GM12874 (cell line): ENCODE measurements around the gene PLA2G7.

ENCODE experiments used
- CTCF ChIP-seq: IDR thresholded peaks from 2 replicates; pipeline ENCODE4 v1.5.1; 2011; ENCODE audit warnings: low read depth, mild to moderate bottlenecking, control low read depth, low read length, moderate library complexity; ENCODE audit not compliant: insufficient read depth

The PLA2G7 gene

DNA sequence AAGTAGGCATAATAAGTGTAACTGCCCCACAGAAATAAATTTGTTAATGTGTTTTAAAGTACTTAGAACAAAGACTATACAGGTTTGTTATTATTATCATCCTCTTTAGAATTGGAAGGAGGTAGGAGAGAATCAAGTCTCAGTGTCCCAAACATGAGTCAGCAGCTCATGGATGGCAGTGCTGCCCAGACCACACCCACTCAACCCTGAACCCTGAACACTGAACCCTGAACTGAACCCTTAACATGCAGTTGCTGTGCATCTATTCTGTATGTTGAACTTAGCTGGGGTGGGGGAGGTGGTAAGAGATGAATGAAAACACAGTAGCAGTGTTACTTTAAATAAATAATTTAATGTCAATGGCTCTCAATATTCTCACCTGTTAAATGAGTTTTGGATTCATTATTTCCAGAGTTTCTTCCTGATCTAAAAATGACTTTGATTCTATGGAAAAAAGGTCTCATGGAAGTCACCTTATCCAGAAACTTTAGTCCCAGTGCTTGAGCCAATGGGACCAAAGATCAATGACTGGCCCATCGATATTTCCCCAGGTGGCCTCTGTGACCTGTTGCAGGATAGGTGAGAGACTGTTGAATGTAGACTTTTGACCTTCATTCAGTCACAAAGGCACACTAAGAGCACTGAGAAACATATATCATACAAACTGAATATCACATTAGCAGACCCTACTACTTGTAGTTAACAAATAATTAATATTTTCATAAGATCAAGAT lies 8.4 kb upstream of the PLA2G7 start:
- no peak for TF ChIP-seq CTCF

- TF ChIP-seq CTCF = no peak
Measured at GRCh38 chr6:46741910-46742309, 6.7 kb upstream of the PLA2G7 start.

- no peak for TF ChIP-seq CTCF
Measured at GRCh38 chr6:46741482-46741881, 6.3 kb upstream of the PLA2G7 start.

GRCh38 chr6:46736906-46737305 lies 1.7 kb upstream of the PLA2G7 start:
- no peak for TF ChIP-seq CTCF

GRCh38 chr6:46735720-46736031 lies 501 bp upstream of the PLA2G7 start:
- TF ChIP-seq CTCF = no peak

DNA sequence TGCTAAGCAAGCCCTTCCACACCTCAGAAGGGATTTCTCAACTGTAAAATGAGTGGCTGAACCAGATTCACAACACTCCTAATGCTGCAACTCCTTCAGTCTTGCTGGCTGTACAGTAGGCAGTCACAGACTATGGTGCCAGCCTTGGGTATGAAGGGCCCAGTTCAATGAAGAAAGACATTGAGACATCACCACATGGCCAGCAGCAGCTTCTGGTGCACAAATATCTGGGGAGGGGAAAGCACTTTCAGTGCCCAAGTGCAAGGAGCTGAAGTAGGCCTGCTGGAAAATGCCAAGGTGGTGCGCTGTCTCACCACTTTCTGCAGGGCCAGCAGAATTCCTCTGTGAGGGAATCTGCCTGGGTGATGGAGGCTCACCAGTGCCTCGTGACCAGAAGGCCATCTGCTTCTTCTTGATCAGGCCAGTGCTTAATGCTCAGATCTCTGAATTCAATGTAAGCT lies 1.8 kb downstream of the PLA2G7 start:
- TF ChIP-seq CTCF = no peak

GRCh38 chr6:46730921-46731461 lies 4.2 kb downstream of the PLA2G7 start:
- no peak for TF ChIP-seq CTCF
